Eye (tissue), 1 donor: ENCODE data around the gene C2CD4C.
"Not testable (repeated sequence)": the region's sequence is repeated elsewhere in the genome, so short reads cannot be mapped to it uniquely, and the experiment has no call there.

Experiments
- DNase-seq: peaks from one replicate; pipeline ENCODE4 v3.0.0-alpha.2; 2015

The C2CD4C gene

GRCh38 chr19:364496-365287 lies 44.3 kb downstream of the C2CD4C start:
- DNase-seq = no peak

DNA sequence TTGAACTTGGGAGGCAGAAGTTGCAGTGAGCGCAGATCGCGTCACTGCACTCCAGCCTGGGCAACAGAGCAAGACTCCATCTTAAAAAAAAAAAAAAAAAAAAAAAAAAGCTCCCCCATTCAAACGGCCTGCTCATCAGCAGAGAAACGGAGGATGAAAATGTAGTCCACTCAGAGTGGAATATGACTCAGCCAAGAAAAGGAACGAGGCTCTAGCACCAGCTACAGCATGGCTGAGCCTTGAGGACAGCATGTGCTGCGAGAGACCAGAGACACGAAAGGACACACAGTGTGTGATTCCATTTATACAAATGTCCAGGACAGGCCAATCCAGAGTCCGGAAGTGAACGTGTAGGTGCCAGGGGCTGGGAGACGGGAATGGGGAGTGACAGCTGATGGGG lies 46.3 kb downstream of the C2CD4C start:
- no peak for DNase-seq

- no peak for DNase-seq
Observed at GRCh38 chr19:362154-362553, 46.8 kb downstream of the C2CD4C start.

- no peak for DNase-seq
Observed at GRCh38 chr19:359653-359925, 49.4 kb downstream of the C2CD4C start.

- DNase-seq = not testable (repeated sequence)
Observed at GRCh38 chr19:355536-355935, 53.4 kb downstream of the C2CD4C start.
